WI38 (cell line): ENCODE data around the gene ING5.
A peak's percentile ranks its signal among the peaks of the same experiment; 100 is the strongest.
"Not testable (repeated sequence)": the region's sequence is repeated elsewhere in the genome, so short reads cannot be mapped to it uniquely, and the experiment has no call there.

ENCODE experiments used
- H3K4me3 ChIP-seq: 2 replicates; pipeline ENCODE4 v1.5.1; 2011; ENCODE audit warnings: low read depth, mild to moderate bottlenecking, control low read depth, low read length
- TF ChIP-seq, protein P1 (sequence below): IDR thresholded peaks from 2 replicates; pipeline ENCODE4 v1.5.1; 2012; ENCODE audit warnings: low read depth, mild to moderate bottlenecking, control low read depth, low read length

Gene ING5

DNA sequence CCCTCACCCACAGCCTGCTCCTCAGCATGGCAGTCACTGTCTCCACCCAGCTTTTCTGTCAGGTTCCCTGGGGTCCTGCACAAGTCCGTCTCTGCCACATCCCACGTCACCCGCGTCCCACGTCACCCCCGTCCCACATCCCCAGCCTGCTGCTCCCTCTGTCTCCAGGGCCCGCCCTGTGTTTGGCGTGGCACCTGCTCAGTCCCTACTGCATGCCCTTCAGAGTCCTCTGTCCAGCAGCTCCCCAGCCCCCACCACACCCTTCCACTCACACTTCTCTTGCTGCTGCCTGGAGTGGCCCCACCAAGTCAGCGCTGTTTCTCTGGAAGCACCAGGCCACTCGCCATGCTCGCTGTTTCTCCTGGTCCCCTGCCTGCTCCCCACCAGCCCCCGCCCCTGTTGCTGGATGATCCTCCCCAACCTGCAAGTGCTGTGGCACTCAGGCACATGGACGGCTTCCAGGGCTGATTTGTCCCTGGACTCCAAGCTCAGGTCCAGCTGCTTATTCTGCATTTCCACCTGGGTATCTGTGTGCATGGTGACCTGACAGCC is 45.6 kb upstream of the ING5 start:
- H3K4me3 ChIP-seq, result no peak overlapping the region
- TF ChIP-seq, protein P1, sequence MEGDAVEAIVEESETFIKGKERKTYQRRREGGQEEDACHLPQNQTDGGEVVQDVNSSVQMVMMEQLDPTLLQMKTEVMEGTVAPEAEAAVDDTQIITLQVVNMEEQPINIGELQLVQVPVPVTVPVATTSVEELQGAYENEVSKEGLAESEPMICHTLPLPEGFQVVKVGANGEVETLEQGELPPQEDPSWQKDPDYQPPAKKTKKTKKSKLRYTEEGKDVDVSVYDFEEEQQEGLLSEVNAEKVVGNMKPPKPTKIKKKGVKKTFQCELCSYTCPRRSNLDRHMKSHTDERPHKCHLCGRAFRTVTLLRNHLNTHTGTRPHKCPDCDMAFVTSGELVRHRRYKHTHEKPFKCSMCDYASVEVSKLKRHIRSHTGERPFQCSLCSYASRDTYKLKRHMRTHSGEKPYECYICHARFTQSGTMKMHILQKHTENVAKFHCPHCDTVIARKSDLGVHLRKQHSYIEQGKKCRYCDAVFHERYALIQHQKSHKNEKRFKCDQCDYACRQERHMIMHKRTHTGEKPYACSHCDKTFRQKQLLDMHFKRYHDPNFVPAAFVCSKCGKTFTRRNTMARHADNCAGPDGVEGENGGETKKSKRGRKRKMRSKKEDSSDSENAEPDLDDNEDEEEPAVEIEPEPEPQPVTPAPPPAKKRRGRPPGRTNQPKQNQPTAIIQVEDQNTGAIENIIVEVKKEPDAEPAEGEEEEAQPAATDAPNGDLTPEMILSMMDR, result no peak

DNA sequence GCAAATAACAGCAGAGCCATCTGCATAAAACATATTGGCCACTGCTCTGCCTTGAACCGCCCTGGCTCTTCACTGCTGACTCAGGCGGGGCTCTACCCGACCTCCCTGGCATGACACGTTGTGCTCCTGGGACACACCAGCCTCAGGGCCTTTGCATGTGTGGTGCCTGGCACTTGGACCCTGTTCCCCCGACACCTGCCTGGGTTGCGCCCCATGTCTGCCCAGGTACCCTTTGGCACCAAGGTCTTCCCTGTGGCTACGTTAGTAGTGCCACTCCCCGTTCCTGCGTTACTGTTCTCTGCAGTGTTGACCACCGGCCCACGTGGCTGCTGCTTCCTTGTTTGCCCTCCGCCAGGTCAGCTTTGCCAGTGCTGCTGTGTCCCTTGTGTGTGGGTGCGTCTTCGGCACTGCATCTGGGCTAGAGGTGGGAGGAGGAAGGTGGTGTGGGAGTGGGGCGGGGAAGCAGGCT is 44.0 kb upstream of the ING5 start:
- TF ChIP-seq, protein P1, result no peak
- H3K4me3 ChIP-seq, result no peak overlapping the region

DNA sequence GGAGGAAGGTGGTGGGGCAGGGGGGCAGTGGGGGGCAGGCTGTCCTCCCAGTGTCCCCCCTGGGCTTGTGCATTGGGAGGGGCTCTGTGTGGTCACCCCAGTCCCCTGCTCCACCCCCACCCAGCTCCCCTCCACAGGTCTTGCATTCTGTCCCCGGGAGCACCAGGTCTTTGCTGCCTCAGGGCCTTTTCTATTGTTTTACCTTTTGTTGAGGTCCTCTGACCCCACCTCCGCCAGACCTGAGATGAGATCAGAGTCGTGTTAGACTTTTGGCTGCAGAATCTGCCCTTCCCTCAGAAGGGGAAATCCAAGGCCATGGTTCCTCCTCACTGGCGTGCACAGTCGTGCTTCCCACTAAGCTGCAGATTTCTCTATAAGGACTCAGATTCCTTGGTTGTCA is 43.5 kb upstream of the ING5 start:
- TF ChIP-seq, protein P1, result no peak
- H3K4me3 ChIP-seq, result no peak overlapping the region

DNA sequence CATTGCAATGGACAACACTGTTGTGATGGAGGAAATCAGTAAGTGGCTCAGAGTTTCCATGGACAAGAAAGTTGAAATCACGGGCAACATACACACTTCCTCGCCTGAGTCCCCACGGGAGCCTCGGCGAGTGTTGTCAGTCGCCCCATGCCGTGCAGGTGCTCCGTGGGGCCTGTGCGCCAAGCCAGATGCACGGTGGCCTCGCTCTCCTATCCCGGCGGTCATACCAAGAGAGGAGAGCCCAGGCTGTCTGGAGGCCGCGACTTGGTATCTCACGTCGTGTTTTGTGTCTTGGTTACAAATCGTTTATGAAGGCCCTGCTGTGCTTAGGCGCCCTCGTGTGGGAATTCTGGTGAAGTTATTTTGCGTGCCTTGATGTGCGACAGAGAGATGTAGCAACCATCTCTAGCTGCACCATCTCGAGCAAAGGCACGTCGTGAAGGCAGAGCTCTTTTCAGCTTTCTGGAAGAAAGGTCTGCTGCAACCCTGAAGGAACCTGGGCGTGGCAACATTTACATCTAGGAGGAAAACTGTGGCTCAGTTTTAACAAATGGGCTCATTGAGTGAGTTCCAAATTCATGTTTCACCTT is 42.6 kb upstream of the ING5 start:
- TF ChIP-seq, protein P1, result peak; percentile 71
- H3K4me3 ChIP-seq, result no peak overlapping the region

DNA sequence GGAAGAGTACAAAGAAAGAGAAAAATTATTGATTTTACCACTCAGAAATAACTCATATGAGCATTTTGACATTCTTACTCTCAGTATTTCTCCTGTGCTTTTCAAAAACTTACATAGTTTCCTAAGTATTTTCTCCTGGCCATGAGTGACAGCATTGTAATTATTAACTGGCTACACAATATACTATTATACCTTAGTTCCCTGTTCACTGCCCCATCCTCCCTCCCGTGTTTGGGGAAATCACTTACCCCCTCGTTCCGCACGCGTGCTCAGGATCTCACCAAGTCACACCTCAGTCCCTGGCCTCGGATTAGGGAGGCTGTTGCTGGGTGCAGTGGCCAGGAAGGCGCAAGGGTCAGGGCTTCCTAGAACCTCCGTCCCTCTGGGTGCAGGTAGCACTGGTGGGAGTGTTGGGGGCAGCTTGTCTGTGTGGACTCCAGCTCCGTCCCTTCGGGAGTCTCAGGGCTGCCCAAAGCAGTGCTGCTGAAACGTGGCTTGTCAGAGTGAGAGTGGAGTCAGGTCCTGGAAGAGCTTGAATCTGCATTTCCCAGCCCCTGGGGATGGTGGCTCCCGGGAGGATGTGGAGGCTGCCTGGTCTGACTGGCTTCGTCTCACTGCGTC is 41.1 kb upstream of the ING5 start:
- H3K4me3 ChIP-seq, result no peak overlapping the region
- TF ChIP-seq, protein P1, result no peak

DNA sequence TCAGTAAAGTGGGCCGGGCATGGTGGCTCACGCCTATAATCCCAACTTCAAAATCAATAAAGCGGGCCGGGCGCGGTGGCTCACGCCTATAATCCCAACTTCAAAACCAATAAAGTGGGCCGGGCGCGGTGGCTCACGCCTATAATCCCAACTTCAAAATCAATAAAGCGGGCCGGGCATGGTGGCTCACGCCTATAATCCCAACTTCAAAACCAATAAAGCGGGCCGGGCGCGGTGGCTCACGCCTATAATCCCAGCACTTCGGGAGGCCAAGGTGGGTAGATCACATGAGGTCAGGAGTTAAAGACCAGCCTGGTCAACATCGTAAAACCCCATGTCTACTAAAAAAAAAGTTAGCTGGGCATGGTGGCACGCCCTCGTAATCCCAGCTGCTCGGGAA is 39.1 kb upstream of the ING5 start:
- not testable (repeated sequence) for H3K4me3 ChIP-seq

DNA sequence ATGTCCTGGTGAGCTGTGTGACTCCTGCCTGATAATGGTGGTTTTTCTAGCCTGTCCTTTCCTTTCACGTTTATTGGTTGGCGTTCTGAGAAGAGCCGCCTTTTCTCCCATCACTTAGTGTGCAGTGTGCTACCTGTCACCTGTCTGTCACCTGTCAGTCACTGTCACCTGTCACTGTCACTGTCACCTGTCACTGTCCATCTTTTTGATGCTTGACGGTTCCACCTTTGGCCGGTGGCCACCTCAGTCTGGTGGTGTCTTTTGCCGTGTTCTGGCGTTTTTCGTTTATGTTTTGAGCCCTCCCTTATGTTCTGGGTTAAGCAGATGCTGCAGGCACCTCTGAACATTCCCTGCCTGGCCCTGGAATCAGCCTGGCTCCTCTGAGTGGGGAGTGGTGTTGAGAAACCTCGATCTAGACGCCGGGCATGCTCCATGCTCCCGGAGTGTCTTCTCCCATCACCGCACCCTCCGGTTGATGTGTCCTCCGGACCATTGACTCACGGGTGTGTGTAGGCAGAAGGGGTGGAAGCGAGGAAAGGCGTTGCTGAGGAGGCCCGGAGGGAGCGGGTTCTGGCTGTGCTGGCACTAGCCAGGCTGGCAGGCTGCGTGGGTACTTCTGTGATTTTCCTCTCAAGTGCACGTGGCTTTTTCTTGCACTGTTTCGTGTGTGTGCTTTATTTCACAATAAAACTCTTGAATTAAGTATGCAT is 36.0 kb upstream of the ING5 start:
- TF ChIP-seq, protein P1, result no peak
- 0 out of 2 replicates have a peak overlapping the region, but pooled peaks have one; percentile 10 for H3K4me3 ChIP-seq
